Neutrophil (primary cell): Measurements from ENCODE around the gene GZMM.

Experiments used
- H3K27ac ChIP-seq: fragments of 200-600 bp; sonication (generic); 2 replicates; pipeline ENCODE4 v1.5.1; 2016; ENCODE audit warnings: mild to moderate bottlenecking, moderate library complexity
- H3K27me3 ChIP-seq: fragments of 200-600 bp; sonication (generic); 2 replicates; pipeline ENCODE4 v1.6.0; 2016; ENCODE audit warnings: mild to moderate bottlenecking
- H3K36me3 ChIP-seq: fragments of 200-600 bp; sonication (generic); 2 replicates; pipeline ENCODE4 v1.5.1; 2017
- H3K4me1 ChIP-seq, 2 experiments: fragments of 200-600 bp in 1 of 2; sonication (generic) in 1 of 2; 1 replicate in 1 of 2; 2 replicates in 1 of 2; pipeline versions ENCODE4 v1.5.1 to v1.6.1; 2013 to 2016; ENCODE audit warnings: low read depth in 1 of 2, low read length in 1 of 2, mild to moderate bottlenecking in 1 of 2, moderate library complexity in 1 of 2; ENCODE audit not compliant: control insufficient read depth in 1 of 2, insufficient read depth in 1 of 2
- H3K4me3 ChIP-seq, 2 experiments: fragments of 200-600 bp in 1 of 2; sonication (generic) in 1 of 2; 1 replicate in 1 of 2; 2 replicates in 1 of 2; pipeline ENCODE4 v1.5.1; 2013 to 2016; ENCODE audit warnings: low read depth in 1 of 2, low read length in 1 of 2, mild to moderate bottlenecking in 1 of 2, moderate library complexity in 1 of 2
- H3K9me3 ChIP-seq: fragments of 200-600 bp; sonication (generic); 2 replicates; pipeline ENCODE4 v1.5.1; 2016
- CTCF ChIP-seq: fragments of 200-600 bp; sonication (generic); IDR thresholded peaks from 2 replicates; pipeline ENCODE4 v1.5.1; 2016; ENCODE audit warnings: antibody characterized with exemption

GZMM gene

GRCh38 chr19:513368-514165 is 30.3 kb upstream of the GZMM start:
- Histone ChIP-seq H3K27ac (no peak overlapping the region), H3K4me3 (no peak overlapping the region), H3K27me3 (peaks cover 25% of the 10 kb centered on the region), H3K9me3 (no peaks in the 10 kb centered on the region), H3K4me1 (peaks cover 15 to 16% of the 10 kb centered on the region in 2 experiments), H3K36me3 (peaks cover 9% of the 10 kb centered on the region)
- TF ChIP-seq CTCF = no peak

GRCh38 chr19:514166-514663 is 29.6 kb upstream of the GZMM start:
- H3K4me3 ChIP-seq = no peak overlapping the region
- peaks cover 9% of the 10 kb centered on the region for H3K36me3 ChIP-seq
- H3K9me3 ChIP-seq = no peaks in the 10 kb centered on the region
- no peak overlapping the region for H3K27ac ChIP-seq
- peaks cover 32% of the 10 kb centered on the region for H3K27me3 ChIP-seq
- TF ChIP-seq CTCF = no peak
- peaks cover 15 to 16% of the 10 kb centered on the region in 2 experiments for H3K4me1 ChIP-seq

- H3K4me1 ChIP-seq = no peaks in the 10 kb centered on the region
- H3K27ac ChIP-seq = no peak overlapping the region
- H3K27me3 ChIP-seq = peaks cover 23% of the 10 kb centered on the region
- H3K36me3 ChIP-seq = peaks cover 16% of the 10 kb centered on the region
- no peaks in the 10 kb centered on the region for H3K9me3 ChIP-seq
- no peak for TF ChIP-seq CTCF
- no peak overlapping the region for H3K4me3 ChIP-seq
Observed at GRCh38 chr19:517721-518597, 25.9 kb upstream of the GZMM start.

- peaks cover 14% of the 10 kb centered on the region for H3K36me3 ChIP-seq
- H3K9me3 ChIP-seq = no peaks in the 10 kb centered on the region
- H3K4me3 ChIP-seq = no peak overlapping the region
- no peak overlapping the region for H3K27ac ChIP-seq
- H3K4me1 ChIP-seq = no peaks in the 10 kb centered on the region
- H3K27me3 ChIP-seq = peaks cover 21% of the 10 kb centered on the region
- TF ChIP-seq CTCF = no peak
Observed at GRCh38 chr19:518598-519231, 25.1 kb upstream of the GZMM start.

- H3K9me3 ChIP-seq = no peaks in the 10 kb centered on the region
- no peak overlapping the region for H3K4me3 ChIP-seq
- no peak for TF ChIP-seq CTCF
- peaks cover 21% of the 10 kb centered on the region for H3K27me3 ChIP-seq
- no peaks in the 10 kb centered on the region for H3K4me1 ChIP-seq
- no peak overlapping the region for H3K27ac ChIP-seq
- H3K36me3 ChIP-seq = peaks cover 6% of the 10 kb centered on the region
Observed at GRCh38 chr19:519449-519865, 24.4 kb upstream of the GZMM start.
